CD4-positive, alpha-beta memory T cell (primary cell): ENCODE results near the gene ASAH2B. TPM values are rescaled to one million over a fixed set of nuclear protein-coding genes. Genes with fewer than 3 reads are reported as not detected.

Experiments
- CTCF ChIA-PET: fragments of 350-600 bp; sonication (Branson Sonifier 250); formaldehyde crosslinking; loops from one replicate; lab custom pipeline; 2021; ENCODE audit warnings: inconsistent platforms; ENCODE audit not compliant: partially characterized antibody; lab: Charles Lee
- POLR2A ChIA-PET: fragments of 350-600 bp; sonication (Branson Sonifier 250); formaldehyde crosslinking; loops from one replicate; lab custom pipeline; 2021; ENCODE audit not compliant: partially characterized antibody; lab: Charles Lee
- DNase-seq, 5 donors: peaks; one replicate each; pipeline versions ENCODE4 v3.0.0 to v3.0.0-alpha.2; 2020 to 2022; ENCODE audit warnings: mixed read lengths in 1 of 5
- H3K27ac ChIP-seq: one replicate; pipeline ENCODE4 v1.7.0; 2013; ENCODE audit warnings: low read depth, low read length
- H3K27me3 ChIP-seq: 2 replicates; pipeline ENCODE4 v1.7.0; 2013; ENCODE audit warnings: mild to moderate bottlenecking, low read length, moderate library complexity; ENCODE audit not compliant: insufficient read depth
- H3K36me3 ChIP-seq: 2 replicates; pipeline ENCODE4 v1.7.0; 2013; ENCODE audit warnings: mild to moderate bottlenecking, low read length, moderate library complexity; ENCODE audit not compliant: insufficient read depth
- H3K4me1 ChIP-seq: 2 replicates; pipeline ENCODE4 v1.7.0; 2013; ENCODE audit warnings: mild to moderate bottlenecking, low read length, moderate library complexity; ENCODE audit not compliant: insufficient read depth
- H3K4me3 ChIP-seq, 2 donors: one replicate each; pipeline ENCODE4 v1.7.0; 2013; ENCODE audit warnings: low read length in 2 of 2, mild to moderate bottlenecking in 1 of 2
- H3K9me3 ChIP-seq, 2 donors: one replicate each; pipeline ENCODE4 v1.7.0; 2013; ENCODE audit warnings: low read length in 2 of 2, control low read depth in 1 of 2; ENCODE audit not compliant: control insufficient read depth in 1 of 2
- H3K27ac Mint-ChIP-seq, 7 donors: one replicate each; pipeline ENCODE4 v1.8.0; 2020 to 2021; ENCODE audit warnings: mixed read lengths in 7 of 7, mild to moderate bottlenecking in 6 of 7, inconsistent platforms in 3 of 7, moderate library complexity in 3 of 7
- H3K27me3 Mint-ChIP-seq, 2 donors: one replicate each; pipeline ENCODE4 v1.8.0; 2020 to 2021; ENCODE audit warnings: mixed read lengths in 2 of 2
- H3K36me3 Mint-ChIP-seq, 2 donors: one replicate each; pipeline ENCODE4 v1.8.0; 2020 to 2021; ENCODE audit warnings: mixed read lengths in 2 of 2, inconsistent platforms in 1 of 2, mild to moderate bottlenecking in 1 of 2
- H3K4me1 Mint-ChIP-seq, 4 donors: one replicate each; pipeline ENCODE4 v1.8.0; 2020 to 2021; ENCODE audit warnings: mixed read lengths in 4 of 4, mild to moderate bottlenecking in 1 of 4
- H3K4me3 Mint-ChIP-seq, 8 donors: one replicate each; pipeline ENCODE4 v1.8.0; 2020 to 2021; ENCODE audit warnings: mixed read lengths in 8 of 8, mild to moderate bottlenecking in 7 of 8, moderate library complexity in 6 of 8, inconsistent platforms in 3 of 8
- H3K9me3 Mint-ChIP-seq, 8 donors: one replicate each; pipeline ENCODE4 v1.8.0; 2020 to 2021; ENCODE audit warnings: mixed read lengths in 8 of 8, mild to moderate bottlenecking in 5 of 8, inconsistent platforms in 3 of 8, moderate library complexity in 1 of 8
- intact Hi-C: fragments of 100-400 bp; cut with micrococcal nuclease; formaldehyde crosslinking; loops from one replicate; pipeline ENCODE4 v1.15.1; 2023
- polyA plus RNA-seq, 2 donors: library from polyadenylated mRNA; unstranded; fragments of 300-500 nt; fragmentation: Illumina TruSeq; gene quantifications; one replicate each; pipeline ENCODE4 v1.2.3, GENCODE V29; 2021
- total RNA-seq, 2 experiments: library from RNA; stranded (reverse); gene quantifications; one replicate each; pipeline ENCODE4 v1.2.3, GENCODE V29; 2021

ASAH2B gene
- total and polyA plus RNA-seq, 4 experiments from 2014 or later: 1.9 to 3.1 (median 2.8) TPM

GRCh38 chr10:50798297-50798696, 58.6 kb downstream of the ASAH2B start:
- Histone ChIP-seq H3K27me3 (no peaks in the 10 kb centered on the region), H3K9me3 (no peaks in the 10 kb centered on the region), H3K4me1 (no peaks in the 10 kb centered on the region), H3K4me3 (no peak overlapping the region), H3K27ac (no peak overlapping the region), H3K36me3 (no peaks in the 10 kb centered on the region)
- POLR2A ChIA-PET: no interaction called here
- no peak overlapping the region for H3K27ac Mint-ChIP-seq
- intact Hi-C loops: no loop called here
- H3K9me3 Mint-ChIP-seq: peaks cover 0 to 2% (median 0%) of the 10 kb centered on the region in 8 donors
- no peaks in the 10 kb centered on the region for H3K4me1 Mint-ChIP-seq
- H3K27me3 Mint-ChIP-seq: peaks cover 12 to 18% of the 10 kb centered on the region in 2 donors
- CTCF ChIA-PET: no interaction called here
- H3K4me3 Mint-ChIP-seq: no peak overlapping the region
- H3K36me3 Mint-ChIP-seq: no peaks in the 10 kb centered on the region
- DNase-seq: no peak

GRCh38 chr10:50799595-50799994, 59.9 kb downstream of the ASAH2B start:
- Mint-ChIP-seq H3K27ac (no peak overlapping the region), H3K27me3 (peaks cover 12 to 16% of the 10 kb centered on the region in 2 donors), H3K36me3 (no peaks in the 10 kb centered on the region), H3K9me3 (peaks cover 0 to 2% (median 0%) of the 10 kb centered on the region in 8 donors), H3K4me3 (no peak overlapping the region), H3K4me1 (no peaks in the 10 kb centered on the region)
- Histone ChIP-seq H3K27ac (no peak overlapping the region), H3K9me3 (no peaks in the 10 kb centered on the region), H3K36me3 (no peaks in the 10 kb centered on the region), H3K27me3 (no peaks in the 10 kb centered on the region), H3K4me1 (no peaks in the 10 kb centered on the region), H3K4me3 (no peak overlapping the region)
- ChIA-PET CTCF (no interaction called here), POLR2A (no interaction called here)
- intact Hi-C loops: no loop called here
- DNase-seq: no peak

- Mint-ChIP-seq H3K27ac (no peak overlapping the region), H3K27me3 (peaks cover 0 to 2% of the 10 kb centered on the region in 2 donors), H3K9me3 (no peaks in the 10 kb centered on the region), H3K4me3 (no peak overlapping the region), H3K4me1 (no peaks in the 10 kb centered on the region), H3K36me3 (no peaks in the 10 kb centered on the region)
- DNase-seq: no peak
- H3K4me1 ChIP-seq: no peaks in the 10 kb centered on the region
- no peak overlapping the region for H3K27ac ChIP-seq
- H3K36me3 ChIP-seq: no peaks in the 10 kb centered on the region
- H3K4me3 ChIP-seq: no peak overlapping the region
- ChIA-PET CTCF (no interaction called here), POLR2A (no interaction called here)
- no peaks in the 10 kb centered on the region for H3K9me3 ChIP-seq
- H3K27me3 ChIP-seq: no peaks in the 10 kb centered on the region
- intact Hi-C loops: no loop called here
Measured at GRCh38 chr10:50805981-50806622, 66.4 kb downstream of the ASAH2B start.

GRCh38 chr10:50807851-50808776, 68.4 kb downstream of the ASAH2B start:
- no peaks in the 10 kb centered on the region for H3K9me3 Mint-ChIP-seq
- intact Hi-C loops: no loop called here
- H3K4me3 ChIP-seq: no peak overlapping the region
- H3K27me3 ChIP-seq: peaks cover 3% of the 10 kb centered on the region
- H3K4me3 Mint-ChIP-seq: no peak overlapping the region
- H3K4me1 Mint-ChIP-seq: no peaks in the 10 kb centered on the region
- ChIA-PET CTCF (no interaction called here), POLR2A (no interaction called here)
- no peak overlapping the region for H3K27ac ChIP-seq
- H3K27me3 Mint-ChIP-seq: peaks cover 0 to 3% of the 10 kb centered on the region in 2 donors
- DNase-seq: no peak
- no peaks in the 10 kb centered on the region for H3K4me1 ChIP-seq
- H3K36me3 ChIP-seq: no peaks in the 10 kb centered on the region
- no peaks in the 10 kb centered on the region for H3K36me3 Mint-ChIP-seq
- H3K27ac Mint-ChIP-seq: no peak overlapping the region
- no peaks in the 10 kb centered on the region for H3K9me3 ChIP-seq

Other genes with a start within 250 kb of the ASAH2B start
- gene SGMS1, start 116.0 kb upstream of the ASAH2B start, total RNA-seq: 10 to 100 TPM; 28.8 to 33.0 TPM
- 10 to 100 TPM in 1 of 2 donors, 1 to 10 TPM in 1; 10.0 to 11.7 TPM for gene SGMS1, start 116.0 kb upstream of the ASAH2B start, polyA plus RNA-seq
- gene A1CF, start 145.7 kb downstream of the ASAH2B start, total RNA-seq: not detected
- gene A1CF, start 145.7 kb downstream of the ASAH2B start, polyA plus RNA-seq: not detected